ENCODE measurements around the gene FAM210B. TPM values are rescaled to one million over a fixed set of nuclear protein-coding genes. Genes with fewer than 3 reads are reported as not detected.

The FAM210B gene
- total RNA-seq, 1 donor from 2014 or later: 6.0 TPM

DNA sequence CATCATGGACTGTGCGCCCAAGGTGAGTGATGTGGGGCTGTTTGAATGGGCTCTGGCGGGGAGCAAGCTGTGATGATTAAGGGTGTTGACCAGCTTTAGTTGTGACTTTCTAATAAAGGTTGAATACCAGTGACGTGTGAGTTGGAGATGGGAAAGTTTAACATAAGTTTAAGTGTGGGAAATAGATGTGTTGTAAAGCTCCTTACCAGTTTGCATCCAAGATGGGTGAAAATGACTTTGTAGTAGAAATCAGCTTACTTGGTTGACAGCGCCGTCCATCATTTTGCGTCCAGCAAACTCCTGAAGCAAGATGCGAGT lies 53.7 kb downstream of the FAM210B start:
- intact Hi-C loops (cut with micrococcal nuclease): loop anchor here (1.0 kb wide), 1 partner anchor 12 kb away; no protein-coding TSS in a partner anchor
- Mint-ChIP-seq H3K9me3 (peaks cover 4% of the 10 kb centered on the region), H3K27ac (peak overlapping the region; percentile 94), H3K4me1 (peaks cover 45% of the 10 kb centered on the region), H3K4me3 (peak overlapping the region; percentile 74), H3K36me3 (ENCODE audit: low read depth) (peaks cover 52% of the 10 kb centered on the region), H3K27me3 (no peaks in the 10 kb centered on the region)
- no peak for DNase-seq

DNA sequence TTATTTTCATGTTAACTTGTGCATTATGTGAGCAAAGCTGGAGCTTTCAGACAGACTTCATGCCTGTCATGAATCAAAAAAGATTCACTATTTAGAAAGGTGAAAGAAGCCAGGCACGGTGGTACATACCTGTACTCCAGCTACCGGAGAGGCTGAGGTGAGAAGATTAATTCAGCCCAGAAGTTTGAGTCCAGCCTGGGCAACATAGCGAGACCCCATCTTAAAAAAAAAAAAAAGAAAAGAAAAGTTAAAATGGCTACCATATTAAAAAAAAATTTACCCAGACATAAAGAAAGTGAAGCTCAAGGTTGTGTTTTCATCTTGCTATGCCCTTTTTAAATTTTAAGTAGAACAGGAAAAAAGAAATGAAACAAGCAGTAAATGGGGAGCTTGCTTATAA lies 54.2 kb downstream of the FAM210B start:
- Mint-ChIP-seq H3K4me1 (peaks cover 49% of the 10 kb centered on the region), H3K36me3 (ENCODE audit: low read depth) (peaks cover 50% of the 10 kb centered on the region), H3K27me3 (no peaks in the 10 kb centered on the region), H3K27ac (peak overlapping the region; percentile 94), H3K4me3 (peak overlapping the region; percentile 74), H3K9me3 (peaks cover 4% of the 10 kb centered on the region)
- no peak for DNase-seq
- intact Hi-C loops (cut with micrococcal nuclease): loop anchor here (1.0 kb wide), 1 partner anchor 13 kb away; no protein-coding TSS in a partner anchor

DNA sequence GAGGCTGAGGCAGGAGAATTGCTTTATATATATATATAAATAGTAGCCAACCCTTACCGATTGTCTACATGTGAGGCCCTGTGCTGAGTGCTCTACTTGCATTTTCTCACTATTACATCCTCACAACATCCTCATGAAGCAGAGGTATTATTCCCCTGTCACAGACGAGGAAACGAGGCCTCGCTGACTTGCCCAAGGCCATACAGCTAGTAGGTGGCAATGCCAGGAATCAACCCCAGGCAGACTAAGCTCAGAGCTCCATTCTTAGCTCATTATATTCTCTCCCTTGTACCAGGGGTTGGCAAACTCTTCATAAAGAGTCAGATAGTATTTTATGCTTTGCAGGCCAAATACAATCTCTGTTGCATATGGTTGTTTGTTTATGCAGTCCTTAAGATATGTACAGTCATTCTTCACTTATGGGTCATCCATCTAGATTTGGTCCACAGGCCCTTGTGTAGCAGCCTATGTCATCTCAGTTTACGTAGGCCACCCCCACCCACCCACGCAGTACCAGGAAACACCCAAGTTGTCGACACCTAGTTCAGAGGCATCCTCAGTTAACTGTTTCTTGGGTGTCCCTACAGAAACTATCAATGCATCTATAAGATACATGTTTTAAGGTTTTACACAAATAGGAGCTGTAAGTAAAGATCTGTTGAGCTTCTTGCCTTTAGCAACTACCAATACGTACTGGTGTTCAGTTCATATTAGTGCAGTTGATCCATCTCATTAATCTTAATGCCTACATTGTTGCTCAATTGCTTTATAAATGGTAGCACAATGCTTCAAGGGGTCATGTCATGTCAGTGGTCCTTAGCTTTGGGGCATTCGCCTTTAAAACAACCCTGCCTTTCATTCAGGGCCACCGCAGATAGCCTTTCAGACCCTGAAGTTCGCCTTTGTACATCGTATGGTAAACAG lies 56.3 kb downstream of the FAM210B start:
- DNase-seq: peak; percentile 73
- H3K27ac Mint-ChIP-seq: peak overlapping the region; percentile 87
- H3K36me3 Mint-ChIP-seq (ENCODE audit: low read depth): peaks cover 43% of the 10 kb centered on the region
- peak overlapping the region; percentile 57 for H3K4me3 Mint-ChIP-seq
- intact Hi-C loops (cut with micrococcal nuclease): loop anchor here (1.0 kb wide), 2 partner anchors 25 to 53 kb away; partner anchors contain the start of gene RTF2
- no peaks in the 10 kb centered on the region for H3K27me3 Mint-ChIP-seq
- peaks cover 58% of the 10 kb centered on the region for H3K4me1 Mint-ChIP-seq
- H3K9me3 Mint-ChIP-seq: peaks cover 4% of the 10 kb centered on the region

DNA sequence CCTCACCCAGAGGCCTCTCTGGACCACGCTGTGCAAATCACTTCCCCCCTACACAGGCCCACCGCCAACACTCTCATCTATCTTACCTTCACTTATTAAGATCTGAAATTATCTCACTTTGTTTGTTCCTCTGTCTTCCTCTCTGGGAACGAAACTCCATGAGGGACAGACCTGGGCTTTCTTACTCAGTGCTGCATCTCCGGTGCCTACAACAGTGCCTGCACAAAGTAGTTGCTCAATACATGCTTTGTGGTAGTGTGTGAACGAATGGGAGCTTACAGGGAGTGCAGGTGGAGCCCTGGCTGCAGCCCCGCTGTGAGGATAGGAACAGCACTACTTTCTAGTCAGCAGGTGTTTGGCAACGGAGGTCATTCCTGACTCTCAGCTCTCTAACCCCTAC lies 58.6 kb downstream of the FAM210B start:
- Mint-ChIP-seq H3K27me3 (no peaks in the 10 kb centered on the region), H3K4me1 (peaks cover 60% of the 10 kb centered on the region), H3K36me3 (ENCODE audit: low read depth) (peaks cover 44% of the 10 kb centered on the region), H3K4me3 (peak overlapping the region; percentile 53), H3K9me3 (peaks cover 7% of the 10 kb centered on the region), H3K27ac (peak overlapping the region; percentile 93)
- intact Hi-C loops (cut with micrococcal nuclease): no loop called here
- no peak for DNase-seq

DNA sequence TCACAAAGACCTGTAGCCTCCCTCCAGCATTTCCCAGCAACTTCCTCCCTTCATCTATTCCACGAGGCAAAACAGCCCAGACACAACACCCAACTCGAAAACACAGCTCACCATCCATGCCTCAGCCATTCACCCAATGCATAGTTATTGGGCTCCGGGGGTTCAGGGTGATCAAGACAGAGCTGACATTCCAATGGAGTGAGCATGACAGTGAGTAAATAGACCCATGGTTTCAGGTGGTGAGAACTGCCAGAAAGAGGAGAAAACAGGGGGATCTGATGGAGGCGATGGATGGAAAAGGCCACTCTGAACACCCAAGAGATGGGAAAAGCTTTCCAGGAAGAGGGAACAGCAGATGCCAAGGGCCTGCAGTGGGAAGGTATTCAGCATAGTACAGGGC lies 59.1 kb downstream of the FAM210B start:
- Mint-ChIP-seq H3K27ac (peak overlapping the region; percentile 93), H3K4me1 (peaks cover 62% of the 10 kb centered on the region), H3K9me3 (peaks cover 7% of the 10 kb centered on the region), H3K27me3 (no peaks in the 10 kb centered on the region), H3K36me3 (ENCODE audit: low read depth) (peaks cover 42% of the 10 kb centered on the region), H3K4me3 (peak overlapping the region; percentile 53)
- intact Hi-C loops (cut with micrococcal nuclease): loop anchor here (2.0 kb wide), 1 partner anchor 25 kb away; the partner anchor contains the start of genes AURKA and CSTF1
- no peak for DNase-seq

Other genes starting within 250 kb of the FAM210B start
- gene MC3R, start 110.2 kb upstream of the FAM210B start, total RNA-seq: not detected in 2 replicates
- 42.3 and 42.6 TPM in 2 replicates for gene AURKA, start 33.2 kb downstream of the FAM210B start, total RNA-seq
- gene CSTF1, start 33.7 kb downstream of the FAM210B start, total RNA-seq: 52.2 and 52.5 TPM in 2 replicates
- gene CASS4, start 53.3 kb downstream of the FAM210B start, total RNA-seq: 2.8 and 3.1 TPM in 2 replicates
- 92.3 and 96.5 TPM in 2 replicates for gene RTF2, start 109.7 kb downstream of the FAM210B start, total RNA-seq
- 0.90 and 1.2 TPM in 2 replicates for gene FAM209A, start 165.8 kb downstream of the FAM210B start, total RNA-seq
- 1.3 and 1.5 TPM in 2 replicates for gene FAM209B, start 174.3 kb downstream of the FAM210B start, total RNA-seq